GM18868 (cell line): ENCODE data around the gene ITPRID1.
"Not testable (repeated sequence)": the region's sequence is repeated elsewhere in the genome, so short reads cannot be mapped to it uniquely, and the experiment has no call there.

ENCODE experiments used
- ATAC-seq: cut with Tn5 transposase; IDR thresholded peaks from one replicate; pipeline ENCODE4 v1.9.1; 2021; ENCODE audit warnings: mild to moderate bottlenecking, moderate library complexity; ENCODE audit not compliant: unreplicated experiment

ITPRID1 gene

GRCh38 chr7:31516680-31517502 is 3.0 kb downstream of the ITPRID1 start:
- no peak for ATAC-seq

- ATAC-seq: no peak
Observed at GRCh38 chr7:31517513-31517912, 3.6 kb downstream of the ITPRID1 start.

GRCh38 chr7:31518766-31519165 is 4.9 kb downstream of the ITPRID1 start:
- no peak for ATAC-seq

- no peak for ATAC-seq
Observed at GRCh38 chr7:31521336-31522010, 7.6 kb downstream of the ITPRID1 start.

GRCh38 chr7:31526864-31527263 is 13.0 kb downstream of the ITPRID1 start:
- no peak for ATAC-seq

GRCh38 chr7:31529103-31529502 is 15.2 kb downstream of the ITPRID1 start:
- no peak for ATAC-seq

- not testable (repeated sequence) for ATAC-seq
Observed at GRCh38 chr7:31540651-31541185, 26.8 kb downstream of the ITPRID1 start.

GRCh38 chr7:31545549-31545948 is 31.7 kb downstream of the ITPRID1 start:
- no peak for ATAC-seq

- no peak for ATAC-seq
Observed at GRCh38 chr7:31549611-31550010, 35.7 kb downstream of the ITPRID1 start.

- ATAC-seq: no peak
Observed at GRCh38 chr7:31550432-31550831, 36.5 kb downstream of the ITPRID1 start.

- ATAC-seq: no peak
Observed at GRCh38 chr7:31553661-31554081, 39.8 kb downstream of the ITPRID1 start.

GRCh38 chr7:31562002-31562401 is 48.1 kb downstream of the ITPRID1 start:
- no peak for ATAC-seq

GRCh38 chr7:31563522-31563921 is 49.6 kb downstream of the ITPRID1 start:
- ATAC-seq: no peak

GRCh38 chr7:31563951-31564350 is 50.1 kb downstream of the ITPRID1 start:
- no peak for ATAC-seq

- ATAC-seq: no peak
Observed at GRCh38 chr7:31564661-31565060, 50.8 kb downstream of the ITPRID1 start.

- no peak for ATAC-seq
Observed at GRCh38 chr7:31569528-31569927, 55.6 kb downstream of the ITPRID1 start.

GRCh38 chr7:31583526-31583925 is 69.6 kb downstream of the ITPRID1 start:
- ATAC-seq: no peak

GRCh38 chr7:31583942-31584341 is 70.1 kb downstream of the ITPRID1 start:
- ATAC-seq: no peak

- ATAC-seq: no peak
Observed at GRCh38 chr7:31595390-31595789, 81.5 kb downstream of the ITPRID1 start.

- no peak for ATAC-seq
Observed at GRCh38 chr7:31602041-31602625, 88.2 kb downstream of the ITPRID1 start.

- ATAC-seq: no peak
Observed at GRCh38 chr7:31603046-31603445, 89.2 kb downstream of the ITPRID1 start.

GRCh38 chr7:31613604-31614003 is 99.7 kb downstream of the ITPRID1 start:
- ATAC-seq: no peak
